ENCODE measurements around the gene IRF4.

Gene IRF4

GRCh38 chr6:354631-355280, 36.8 kb upstream of the IRF4 start:
- TF ChIP-seq, protein P1, sequence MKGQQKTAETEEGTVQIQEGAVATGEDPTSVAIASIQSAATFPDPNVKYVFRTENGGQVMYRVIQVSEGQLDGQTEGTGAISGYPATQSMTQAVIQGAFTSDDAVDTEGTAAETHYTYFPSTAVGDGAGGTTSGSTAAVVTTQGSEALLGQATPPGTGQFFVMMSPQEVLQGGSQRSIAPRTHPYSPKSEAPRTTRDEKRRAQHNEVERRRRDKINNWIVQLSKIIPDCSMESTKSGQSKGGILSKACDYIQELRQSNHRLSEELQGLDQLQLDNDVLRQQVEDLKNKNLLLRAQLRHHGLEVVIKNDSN (IDR thresholded peaks at IDR 0.05): no peak
- TF ChIP-seq, protein P2, sequence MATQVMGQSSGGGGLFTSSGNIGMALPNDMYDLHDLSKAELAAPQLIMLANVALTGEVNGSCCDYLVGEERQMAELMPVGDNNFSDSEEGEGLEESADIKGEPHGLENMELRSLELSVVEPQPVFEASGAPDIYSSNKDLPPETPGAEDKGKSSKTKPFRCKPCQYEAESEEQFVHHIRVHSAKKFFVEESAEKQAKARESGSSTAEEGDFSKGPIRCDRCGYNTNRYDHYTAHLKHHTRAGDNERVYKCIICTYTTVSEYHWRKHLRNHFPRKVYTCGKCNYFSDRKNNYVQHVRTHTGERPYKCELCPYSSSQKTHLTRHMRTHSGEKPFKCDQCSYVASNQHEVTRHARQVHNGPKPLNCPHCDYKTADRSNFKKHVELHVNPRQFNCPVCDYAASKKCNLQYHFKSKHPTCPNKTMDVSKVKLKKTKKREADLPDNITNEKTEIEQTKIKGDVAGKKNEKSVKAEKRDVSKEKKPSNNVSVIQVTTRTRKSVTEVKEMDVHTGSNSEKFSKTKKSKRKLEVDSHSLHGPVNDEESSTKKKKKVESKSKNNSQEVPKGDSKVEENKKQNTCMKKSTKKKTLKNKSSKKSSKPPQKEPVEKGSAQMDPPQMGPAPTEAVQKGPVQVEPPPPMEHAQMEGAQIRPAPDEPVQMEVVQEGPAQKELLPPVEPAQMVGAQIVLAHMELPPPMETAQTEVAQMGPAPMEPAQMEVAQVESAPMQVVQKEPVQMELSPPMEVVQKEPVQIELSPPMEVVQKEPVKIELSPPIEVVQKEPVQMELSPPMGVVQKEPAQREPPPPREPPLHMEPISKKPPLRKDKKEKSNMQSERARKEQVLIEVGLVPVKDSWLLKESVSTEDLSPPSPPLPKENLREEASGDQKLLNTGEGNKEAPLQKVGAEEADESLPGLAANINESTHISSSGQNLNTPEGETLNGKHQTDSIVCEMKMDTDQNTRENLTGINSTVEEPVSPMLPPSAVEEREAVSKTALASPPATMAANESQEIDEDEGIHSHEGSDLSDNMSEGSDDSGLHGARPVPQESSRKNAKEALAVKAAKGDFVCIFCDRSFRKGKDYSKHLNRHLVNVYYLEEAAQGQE (IDR thresholded peaks at IDR 0.05; ENCODE audit: low read depth): no peak
- TF ChIP-seq ZBTB7A (IDR thresholded peaks at IDR 0.05; ENCODE audit: low read depth): no peak
- TF ChIP-seq CREB1 (IDR thresholded peaks at IDR 0.05; ENCODE audit: low read depth): no peak
- TF ChIP-seq RAD21 (IDR thresholded peaks at IDR 0.05; ENCODE audit: low read depth): no peak
- no peak for TF ChIP-seq NFIC (IDR thresholded peaks at IDR 0.05)
- no peak for TF ChIP-seq TAF1 (IDR thresholded peaks at IDR 0.05; ENCODE audit: low read depth)

GRCh38 chr6:355373-356208, 36.0 kb upstream of the IRF4 start:
- TF ChIP-seq, protein P2 (IDR thresholded peaks at IDR 0.05; ENCODE audit: low read depth): no peak
- TF ChIP-seq CEBPB (IDR thresholded peaks at IDR 0.05) (no peak), EGR1 (IDR thresholded peaks at IDR 0.05) (no peak), RAD21 (IDR thresholded peaks at IDR 0.05; ENCODE audit: low read depth) (no peak), NFIC (IDR thresholded peaks at IDR 0.05) (no peak), MAX (IDR thresholded peaks at IDR 0.05) (no peak), EP300 (IDR thresholded peaks at IDR 0.05; ENCODE audit: borderline replicate concordance) (no peak), TCF12 (IDR thresholded peaks at IDR 0.05; ENCODE audit: low read depth) (no peak), YY1 (IDR thresholded peaks at IDR 0.05; ENCODE audit: low read depth) (no peak)

DNA sequence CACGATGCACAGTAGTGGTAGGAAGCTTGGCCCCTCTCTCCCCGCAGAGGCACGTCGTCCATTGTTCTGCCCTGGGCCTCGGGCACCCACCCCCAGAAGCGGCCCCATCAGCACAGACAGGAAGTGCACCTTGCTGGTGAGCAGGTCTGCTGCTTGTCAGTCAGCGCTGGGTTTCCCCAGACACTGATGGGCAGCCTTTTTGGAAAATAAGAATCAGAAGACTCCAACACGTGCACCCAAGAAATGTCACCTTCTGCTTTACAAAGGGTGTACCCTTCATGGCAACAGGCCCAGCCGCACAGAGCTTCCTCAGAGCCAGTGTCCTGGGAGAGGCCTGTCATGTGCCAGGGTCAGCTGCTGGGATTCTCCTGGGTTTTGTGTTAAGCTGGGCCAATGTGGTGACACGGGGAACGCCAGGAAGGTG, 34.7 kb upstream of the IRF4 start:
- TF ChIP-seq RAD21 (IDR thresholded peaks at IDR 0.05; ENCODE audit: low read depth): no peak
- no peak for TF ChIP-seq EP300 (IDR thresholded peaks at IDR 0.05; ENCODE audit: borderline replicate concordance)
- TF ChIP-seq, protein P2 (IDR thresholded peaks at IDR 0.05; ENCODE audit: low read depth): no peak
- no peak for TF ChIP-seq MAX (IDR thresholded peaks at IDR 0.05)
- TF ChIP-seq, protein P1 (IDR thresholded peaks at IDR 0.05): no peak
- no peak for TF ChIP-seq CEBPB (IDR thresholded peaks at IDR 0.05)
- no peak for TF ChIP-seq TAF1 (IDR thresholded peaks at IDR 0.05; ENCODE audit: low read depth)
- TF ChIP-seq FOXM1 (IDR thresholded peaks at IDR 0.05; ENCODE audit: borderline replicate concordance, low read depth): no peak
- TF ChIP-seq YY1 (IDR thresholded peaks at IDR 0.05; ENCODE audit: low read depth): no peak

DNA sequence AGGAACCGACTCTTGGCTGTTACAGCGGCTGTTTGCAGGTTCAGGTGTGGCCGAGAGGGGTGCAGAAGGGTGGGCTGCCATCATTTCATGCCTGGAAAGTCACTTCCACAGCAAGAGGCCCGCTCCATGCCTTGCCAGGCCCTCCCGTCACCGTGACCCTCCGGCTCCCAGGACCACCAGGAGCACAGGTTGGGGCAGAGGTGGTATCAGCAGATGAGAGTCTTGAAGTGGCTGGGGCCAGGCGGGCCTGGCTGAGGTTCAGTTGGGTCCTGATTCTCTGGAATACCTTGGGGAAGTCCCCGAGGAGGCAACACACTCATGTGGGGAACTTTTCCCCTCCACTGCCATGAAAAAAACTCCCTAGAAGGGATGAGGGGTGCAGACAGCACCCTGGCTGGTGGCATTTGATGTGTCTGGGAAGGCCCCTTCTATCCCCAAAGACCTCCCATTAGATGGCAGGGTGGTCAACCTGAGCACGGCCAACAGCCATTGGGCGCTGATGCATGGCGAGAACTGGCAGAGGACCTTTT, 34.2 kb upstream of the IRF4 start:
- TF ChIP-seq, protein P1 (IDR thresholded peaks at IDR 0.05): no peak
- TF ChIP-seq NFIC (IDR thresholded peaks at IDR 0.05) (no peak), EP300 (IDR thresholded peaks at IDR 0.05; ENCODE audit: borderline replicate concordance) (no peak), RAD21 (IDR thresholded peaks at IDR 0.05; ENCODE audit: low read depth) (no peak), YY1 (IDR thresholded peaks at IDR 0.05; ENCODE audit: low read depth) (no peak)
